ENCODE measurements around the gene GALK2.

GRCh38 chr15:49232236-49232806 lies 62.3 kb downstream of the GALK2 start:
- TF ChIP-seq CTCF (IDR thresholded peaks at IDR 0.05) (no peak), EZH2 (IDR thresholded peaks at IDR 0.05; ENCODE audit: borderline replicate concordance, insufficient read depth, low read depth, low read length, poor library complexity, severe bottlenecking) (no peak)
